NCI-H526 (cell line): ENCODE measurements around the gene ZBTB17.
"Not testable (repeated sequence)": the region's sequence is repeated elsewhere in the genome, so short reads cannot be mapped to it uniquely, and the experiment has no call there.

Experiments
- DNase-seq, 2 experiments: peaks; one replicate each; lab custom pipeline; 2025; lab: John Stamatoyannopoulos, UW

Gene ZBTB17

DNA sequence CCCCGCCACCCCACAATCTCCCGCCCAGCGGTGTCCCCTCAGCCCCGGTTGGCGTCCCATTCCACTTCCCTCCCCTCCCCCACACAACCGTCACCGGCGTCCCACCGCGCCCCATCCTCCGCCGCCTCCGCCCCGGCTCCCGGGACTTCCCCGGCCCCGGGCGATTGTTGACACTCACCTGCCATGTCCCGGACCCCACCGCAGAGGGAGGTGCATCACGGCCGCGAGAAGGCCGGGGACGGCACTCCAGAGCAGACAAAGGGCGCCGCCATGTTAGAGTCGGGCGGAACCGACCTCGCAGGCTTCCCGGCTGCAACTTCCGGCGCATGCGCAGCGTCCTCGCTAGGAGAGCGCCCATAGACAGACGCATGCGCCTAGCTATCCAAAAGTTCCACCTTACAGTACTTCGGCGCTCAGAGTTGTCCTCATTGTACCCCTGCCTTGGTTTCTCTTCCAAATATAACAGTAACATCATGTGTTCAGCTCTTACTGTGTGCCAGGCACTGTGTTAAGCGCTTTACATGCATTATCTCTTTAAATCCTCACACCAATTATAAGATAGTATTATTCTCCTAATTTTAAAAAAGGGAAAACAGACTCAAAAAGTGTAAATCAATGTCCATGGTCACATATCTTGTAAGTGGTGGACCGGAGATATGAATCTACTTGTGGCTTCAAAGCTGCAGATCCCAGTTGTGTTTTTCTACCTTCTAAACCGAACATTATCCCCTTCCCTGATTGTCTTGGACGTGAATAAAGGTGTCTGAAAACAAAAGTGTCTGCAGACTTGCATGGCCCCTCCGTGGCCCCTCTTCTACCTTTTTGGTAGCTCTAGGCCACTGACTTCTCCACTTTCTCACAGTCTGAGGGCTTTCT is at the start of gene ZBTB17:
Gene ZBTB17 (minus strand): TSS at position 297 of the 876 bp plus-strand sequence. CDS start 27,606 bp downstream, outside the sequence.
- peak; percentile 84 to 97 for DNase-seq

DNA sequence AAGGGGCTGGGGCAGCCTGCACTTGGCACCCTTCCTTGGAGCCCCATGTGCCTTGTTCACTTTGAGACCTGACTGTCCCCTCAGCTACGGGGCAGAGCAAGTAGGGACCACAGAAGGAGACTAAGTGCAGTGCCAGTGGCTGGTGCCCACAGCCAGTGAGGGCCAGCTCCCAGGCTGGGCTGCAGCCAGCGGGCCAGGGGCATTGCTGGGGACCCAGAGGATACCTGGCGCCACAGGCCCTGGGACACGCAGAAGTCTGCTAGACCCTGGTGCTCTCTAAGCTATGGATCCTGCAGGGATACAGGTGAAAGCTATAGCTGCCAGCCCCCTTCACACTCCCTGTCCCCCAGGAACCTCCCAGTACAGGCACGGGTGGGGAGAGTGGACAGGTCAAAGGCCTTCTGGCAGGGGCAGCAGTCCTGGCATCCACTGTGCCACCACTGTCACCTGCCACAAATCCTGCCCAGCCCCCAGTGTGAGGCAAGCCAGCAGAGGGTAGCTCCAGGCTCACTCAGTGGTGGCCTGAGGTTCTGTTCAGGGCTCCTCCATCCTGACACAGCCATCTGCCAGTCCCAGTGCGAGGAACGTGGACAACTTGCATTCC is 47.3 kb upstream of the ZBTB17 start:
- no peak for DNase-seq

GRCh38 chr1:16022393-16022792 is 46.5 kb upstream of the ZBTB17 start:
- DNase-seq: no peak

- DNase-seq: peak; percentile 33 to 76
Measured at GRCh38 chr1:16021681-16022080, 45.8 kb upstream of the ZBTB17 start, which contains the start of gene CLCNKA. Gene CLCNKA (plus strand): TSS chr1:16022036. CDS start chr1:16022620, 584 bp downstream.

GRCh38 chr1:16020878-16021277 is 45.0 kb upstream of the ZBTB17 start:
- DNase-seq: not testable (repeated sequence)

- DNase-seq: no peak
Measured at GRCh38 chr1:16020325-16020724, 44.4 kb upstream of the ZBTB17 start.

DNA sequence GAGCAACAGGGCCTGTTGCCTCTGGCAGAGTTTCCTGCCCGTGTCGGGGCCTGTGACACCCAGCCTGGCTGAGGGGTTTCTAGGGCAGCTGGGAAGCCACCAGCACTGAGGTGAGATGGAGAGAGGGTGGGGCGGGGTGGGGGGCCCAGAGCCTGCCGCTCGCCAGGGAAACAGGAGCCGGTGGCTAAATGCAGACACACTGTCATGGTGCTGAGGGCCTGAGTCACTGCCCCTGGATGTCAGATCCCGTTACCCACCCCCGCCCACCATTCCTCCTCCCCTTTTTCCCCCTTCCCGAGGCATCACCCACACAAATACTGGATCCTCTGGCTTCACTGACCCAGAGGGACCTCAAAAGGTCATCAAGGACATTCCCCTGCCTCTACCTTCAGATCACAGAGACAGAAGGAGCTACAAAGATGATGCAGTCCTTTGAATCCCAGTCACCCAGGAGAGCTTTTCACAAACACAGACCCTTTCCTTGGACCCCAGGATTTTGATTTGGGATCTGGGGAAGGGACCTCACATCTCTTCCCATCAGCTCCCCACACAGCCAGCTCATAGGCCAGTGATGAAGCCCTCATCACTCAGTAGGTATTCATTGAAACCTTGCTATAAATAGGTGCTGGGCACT is 43.9 kb upstream of the ZBTB17 start:
- DNase-seq: no peak

GRCh38 chr1:16018749-16019643 is 43.1 kb upstream of the ZBTB17 start:
- no peak for DNase-seq

- DNase-seq: no peak
Measured at GRCh38 chr1:16018308-16018707, 42.4 kb upstream of the ZBTB17 start.

- DNase-seq: peak in 1 of 2 experiments; percentile 23
Measured at GRCh38 chr1:16017461-16018303, 41.8 kb upstream of the ZBTB17 start, which contains the start of gene HSPB7. Gene HSPB7 (minus strand): TSS chr1:16018043. CDS start chr1:16017963, 80 bp downstream.

- DNase-seq: no peak
Measured at GRCh38 chr1:16017076-16017460, 41.2 kb upstream of the ZBTB17 start.

GRCh38 chr1:16015960-16016901 is 40.3 kb upstream of the ZBTB17 start:
- no peak for DNase-seq

DNA sequence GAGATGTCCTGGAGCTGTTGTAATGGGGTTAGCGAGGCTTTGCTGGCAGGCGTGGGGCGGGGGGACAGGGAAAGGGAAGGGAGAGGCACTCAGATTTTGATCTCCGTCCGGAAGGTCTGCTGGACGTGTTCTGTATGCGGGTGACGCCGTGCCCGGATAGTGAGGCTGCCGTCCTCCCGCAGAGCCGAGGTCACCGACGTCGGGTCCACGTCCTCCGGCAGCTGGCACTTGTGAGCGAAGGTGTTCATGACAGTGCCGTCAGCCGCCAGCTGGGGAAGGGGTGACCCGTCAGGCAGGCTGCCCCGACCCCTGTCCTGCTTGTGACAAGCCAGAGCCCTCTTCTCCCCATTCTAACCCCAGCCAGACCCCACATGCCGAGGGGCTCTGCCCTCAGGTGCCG is 39.6 kb upstream of the ZBTB17 start:
- DNase-seq: no peak

DNA sequence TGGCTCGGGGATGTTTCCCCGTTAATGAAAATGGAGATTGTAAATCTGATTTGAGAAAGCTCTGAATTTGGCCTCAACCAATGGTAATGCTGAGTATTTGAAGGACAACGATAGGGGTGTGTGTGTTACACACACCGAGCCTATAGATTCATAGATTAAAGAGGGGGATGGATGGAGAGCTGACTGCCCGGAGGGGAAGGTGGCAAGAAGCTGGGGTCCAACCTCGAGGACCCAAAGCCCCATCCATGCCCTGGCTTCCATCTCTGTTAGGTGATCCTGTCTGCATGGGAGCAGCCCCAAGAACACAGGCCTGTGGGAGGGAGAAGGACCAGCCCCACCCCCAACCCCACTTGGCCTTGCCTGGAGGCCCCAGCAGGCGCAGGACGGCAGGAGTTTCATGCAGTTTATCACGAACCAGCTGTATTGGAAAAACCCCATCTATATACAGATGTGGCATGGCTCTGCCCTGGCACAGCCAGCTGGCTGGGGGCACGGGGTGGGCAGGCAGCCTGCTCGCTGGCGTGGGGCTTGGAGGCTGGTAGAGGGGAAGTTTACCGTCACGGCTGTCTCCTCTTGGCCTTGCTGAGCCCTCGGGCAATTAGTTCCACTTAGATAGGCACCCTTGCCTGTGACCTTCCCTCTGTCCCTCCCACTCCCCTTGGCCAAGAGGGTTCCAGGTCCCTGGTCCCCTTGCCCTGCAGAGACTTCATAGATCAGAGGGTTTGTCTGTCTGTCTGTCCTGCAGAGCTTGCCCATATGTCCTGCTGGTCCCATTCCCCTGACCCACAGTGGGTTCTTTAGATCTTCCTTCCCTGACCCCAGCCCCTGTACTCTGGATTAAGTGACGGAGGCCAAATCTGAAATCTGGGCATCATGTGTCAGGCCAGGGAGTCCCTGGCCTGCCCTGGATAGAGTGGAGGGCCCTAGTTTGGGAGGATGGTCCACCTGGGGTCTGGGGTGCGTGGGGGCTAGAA is 38.9 kb upstream of the ZBTB17 start:
- no peak for DNase-seq

DNA sequence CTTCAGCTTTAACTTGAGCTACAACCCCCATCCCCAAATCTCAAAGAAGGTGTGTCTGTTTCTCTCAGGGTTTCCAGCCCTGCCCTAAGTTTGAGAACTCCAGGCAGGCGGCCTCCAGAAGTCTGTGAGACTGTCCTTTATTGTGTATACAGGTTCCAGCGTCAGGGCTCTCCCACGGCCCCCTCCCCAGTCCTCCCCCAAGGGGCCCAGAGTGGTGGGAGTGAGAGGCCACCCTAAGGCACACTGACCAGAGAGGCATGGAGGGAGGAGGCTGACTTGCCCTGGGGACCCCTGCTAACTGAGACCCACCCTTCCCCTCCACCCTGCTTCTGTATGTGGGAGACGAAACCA is 38.0 kb upstream of the ZBTB17 start:
- DNase-seq: no peak

DNA sequence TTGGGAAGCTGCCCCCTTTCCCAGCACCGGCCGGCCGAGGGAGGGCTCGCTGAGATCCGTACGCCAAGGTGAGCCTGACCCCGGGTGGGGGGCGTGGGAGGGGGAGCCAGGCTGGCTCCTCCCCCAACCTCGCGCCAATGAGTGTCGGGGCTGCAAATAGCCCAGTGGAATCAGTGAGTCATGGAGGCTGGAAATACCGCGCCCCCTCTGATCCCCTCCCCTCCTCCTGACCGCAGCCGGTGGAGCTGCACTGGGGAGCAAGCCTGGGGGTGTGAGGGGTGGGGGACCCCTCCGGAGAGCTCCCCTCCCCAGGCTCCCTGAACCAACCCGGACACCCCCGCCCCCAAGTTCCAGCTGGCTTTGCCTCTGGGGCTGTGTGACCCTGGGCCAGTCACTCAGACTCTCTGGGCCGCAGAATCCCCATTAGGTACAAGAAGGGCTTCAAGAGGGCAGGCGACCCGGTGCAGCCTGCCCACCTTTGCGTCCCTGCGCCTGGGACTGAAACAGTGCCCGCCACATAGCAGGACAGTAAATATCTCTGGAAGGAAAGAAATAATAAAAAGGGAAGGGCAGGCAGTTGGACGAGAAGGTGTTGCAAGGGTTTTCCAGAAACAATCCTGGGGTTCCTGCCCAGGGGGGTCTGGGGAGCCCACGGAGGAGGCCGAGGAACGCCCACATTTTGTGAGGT is 37.5 kb upstream of the ZBTB17 start:
- no peak for DNase-seq

- no peak for DNase-seq
Measured at GRCh38 chr1:16012590-16013219, 36.8 kb upstream of the ZBTB17 start.
